ENCODE measurements around the gene IL17RC.

IL17RC gene

GRCh38 chr3:9955067-9955502 lies 38.2 kb downstream of the IL17RC start:
- no peak for TF ChIP-seq ZNF274 (IDR thresholded peaks at IDR 0.05; ENCODE audit: low read depth, low read length)
- no peak overlapping the region for H3K4me3 ChIP-seq (ENCODE audit: low read length)

DNA sequence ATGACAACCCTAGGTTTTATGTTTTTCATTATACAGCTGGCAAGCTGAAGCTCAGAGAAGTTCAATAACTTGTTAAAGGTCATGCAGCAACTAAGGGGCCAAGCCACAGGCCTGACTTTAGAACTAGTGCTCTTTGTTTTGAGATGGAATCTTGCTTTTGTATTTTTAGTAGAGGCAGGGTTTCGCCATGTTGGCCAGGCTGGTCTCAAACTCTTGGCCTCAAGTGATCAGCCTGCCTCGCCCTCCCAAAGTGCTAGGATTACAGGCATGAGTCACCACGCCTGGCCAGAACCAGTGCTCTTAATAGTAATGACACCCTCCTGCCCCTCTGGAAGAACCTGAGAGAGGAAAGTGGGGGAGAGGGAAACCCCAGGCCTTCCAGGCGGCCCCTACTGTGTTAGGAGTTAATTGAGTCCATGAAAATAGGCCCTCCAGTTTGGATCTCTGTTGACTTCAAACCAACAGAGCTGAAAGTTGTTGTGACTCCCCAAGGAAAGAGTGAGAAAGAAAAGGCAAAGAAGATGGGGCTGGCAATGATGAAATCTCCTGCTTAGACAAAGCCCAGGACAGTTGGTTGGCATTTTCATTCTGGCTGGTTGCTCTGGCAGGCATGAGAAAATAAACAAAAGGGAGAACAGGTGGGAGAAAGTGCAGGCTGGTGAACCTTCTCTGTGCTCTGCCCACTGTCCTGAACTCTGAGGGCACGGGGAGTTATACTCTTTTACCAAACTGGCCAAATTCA lies 38.9 kb downstream of the IL17RC start:
- no peak for TF ChIP-seq ZNF274 (IDR thresholded peaks at IDR 0.05; ENCODE audit: low read depth, low read length)
- no peak overlapping the region for H3K4me3 ChIP-seq (ENCODE audit: low read length)

DNA sequence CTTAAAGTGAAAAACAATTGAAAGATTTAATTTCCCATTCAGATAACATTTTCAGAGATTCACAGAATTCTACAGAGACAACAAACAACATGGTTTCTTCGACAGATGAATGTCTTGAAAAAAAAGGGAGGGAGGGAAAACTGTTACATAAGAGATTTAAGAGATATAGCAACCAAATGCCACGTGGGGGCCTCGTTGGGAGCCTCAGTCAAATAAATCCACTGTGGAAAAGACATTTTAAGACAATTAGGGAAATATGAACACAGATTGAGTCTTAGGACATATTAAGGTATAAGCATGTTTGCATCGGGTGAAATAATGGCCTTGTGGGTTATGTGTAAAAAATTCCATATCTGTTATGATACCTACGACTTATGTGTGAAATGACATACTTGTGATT lies 40.3 kb downstream of the IL17RC start:
- H3K4me3 ChIP-seq (ENCODE audit: low read length) = no peak overlapping the region
- no peak for TF ChIP-seq ZNF274 (IDR thresholded peaks at IDR 0.05; ENCODE audit: low read depth, low read length)

DNA sequence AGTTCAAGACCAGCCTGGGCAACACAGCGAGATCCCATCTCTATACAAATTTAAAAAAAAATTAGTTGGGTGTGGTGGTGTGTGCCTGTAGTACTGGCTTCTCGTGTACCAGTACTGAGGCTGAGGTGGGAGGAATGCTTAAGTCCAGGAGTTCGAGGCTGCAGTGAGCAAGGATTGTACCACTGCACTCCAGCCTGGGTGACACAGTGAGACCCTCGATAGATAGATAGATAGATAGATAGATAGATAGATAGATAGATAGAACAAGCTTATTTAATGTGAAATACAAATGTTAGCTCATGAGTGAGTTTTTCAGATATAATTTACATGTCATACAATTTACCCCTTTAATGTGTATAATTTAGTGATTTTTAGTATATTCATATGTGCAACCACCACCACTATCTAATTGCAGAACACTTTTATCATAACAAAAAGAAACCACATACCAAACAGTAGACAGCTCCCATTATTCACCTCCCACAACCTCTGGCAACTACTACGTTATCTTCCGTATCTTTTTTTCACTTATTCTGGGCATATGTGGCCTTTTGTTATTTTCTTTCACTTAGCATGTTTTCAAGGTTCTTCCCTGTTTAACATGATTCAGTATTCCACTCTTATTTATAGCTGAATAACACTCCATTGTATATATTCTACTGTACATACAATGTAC lies 48.4 kb downstream of the IL17RC start:
- no peak overlapping the region for H3K4me3 ChIP-seq (ENCODE audit: low read length)
- TF ChIP-seq ZNF274 (IDR thresholded peaks at IDR 0.05; ENCODE audit: low read depth, low read length) = no peak

GRCh38 chr3:9966841-9967240 lies 49.9 kb downstream of the IL17RC start:
- TF ChIP-seq ZNF274 (IDR thresholded peaks at IDR 0.05; ENCODE audit: low read depth, low read length) = no peak
- no peak overlapping the region for H3K4me3 ChIP-seq (ENCODE audit: low read length)

DNA sequence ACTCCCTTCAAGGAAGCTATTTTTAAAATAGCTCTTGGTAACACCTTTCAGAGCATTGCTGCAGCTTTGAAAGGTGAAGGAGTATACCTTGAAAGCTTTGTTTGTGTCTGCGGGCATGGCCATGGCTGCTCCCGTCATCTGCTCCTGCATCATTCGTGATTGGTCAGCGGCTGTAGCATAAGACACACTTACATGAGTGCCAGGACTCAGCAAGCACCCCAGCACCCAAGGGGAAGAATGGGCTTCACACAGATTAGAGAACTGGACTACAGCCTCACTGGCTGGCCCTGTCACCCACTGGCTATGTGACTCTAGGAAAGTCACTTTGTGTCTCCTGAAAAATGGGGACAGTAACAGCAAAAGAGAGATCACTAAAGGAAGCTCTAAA lies 52.7 kb downstream of the IL17RC start:
- TF ChIP-seq ZNF274 (IDR thresholded peaks at IDR 0.05; ENCODE audit: low read depth, low read length) = no peak
- no peak overlapping the region for H3K4me3 ChIP-seq (ENCODE audit: low read length)

GRCh38 chr3:9970020-9970652 lies 53.2 kb downstream of the IL17RC start:
- no peak overlapping the region for H3K4me3 ChIP-seq (ENCODE audit: low read length)
- no peak for TF ChIP-seq ZNF274 (IDR thresholded peaks at IDR 0.05; ENCODE audit: low read depth, low read length)

GRCh38 chr3:9976721-9977709 lies 60.1 kb downstream of the IL17RC start:
- no peak overlapping the region for H3K4me3 ChIP-seq (ENCODE audit: low read length)
- no peak for TF ChIP-seq ZNF274 (IDR thresholded peaks at IDR 0.05; ENCODE audit: low read depth, low read length)

- no peak for TF ChIP-seq ZNF274 (IDR thresholded peaks at IDR 0.05; ENCODE audit: low read depth, low read length)
- H3K4me3 ChIP-seq (ENCODE audit: low read length) = no peak overlapping the region
Observed at GRCh38 chr3:9978710-9979305, 61.9 kb downstream of the IL17RC start.

- no peak for TF ChIP-seq ZNF274 (IDR thresholded peaks at IDR 0.05; ENCODE audit: low read depth, low read length)
- H3K4me3 ChIP-seq (ENCODE audit: low read length) = no peak overlapping the region
Observed at GRCh38 chr3:9980251-9980650, 63.4 kb downstream of the IL17RC start.
